Liver (tissue), 9 donors: Measurements from ENCODE around the gene DPM3. TPM values are rescaled to one million over a fixed set of nuclear protein-coding genes. Genes with fewer than 3 reads are reported as not detected.

Source experiments
- DNase-seq: peaks from one replicate; pipeline ENCODE4 v3.0.0-alpha.2; 2017; ENCODE audit warnings: low spot score
- H3K27ac ChIP-seq, 2 donors: one replicate each; pipeline ENCODE4 v1.7.0; 2013; ENCODE audit warnings: inconsistent platforms in 2 of 2, low read length in 2 of 2, control low read depth in 1 of 2, low read depth in 1 of 2, mild to moderate bottlenecking in 1 of 2
- H3K27me3 ChIP-seq, 4 donors: one replicate each; pipeline versions ENCODE4 v1.6.1 to v1.7.0; 2013; ENCODE audit warnings: low read length in 3 of 4, inconsistent platforms in 1 of 4, mild to moderate bottlenecking in 1 of 4, moderate library complexity in 1 of 4; ENCODE audit not compliant: control insufficient read depth in 4 of 4, insufficient read depth in 4 of 4
- H3K36me3 ChIP-seq, 4 donors: one replicate each; pipeline versions ENCODE4 v1.6.1 to v1.7.0; 2013; ENCODE audit warnings: low read length in 3 of 4, mild to moderate bottlenecking in 3 of 4, low read depth in 1 of 4, moderate library complexity in 1 of 4; ENCODE audit not compliant: control insufficient read depth in 4 of 4, insufficient read depth in 3 of 4
- H3K4me1 ChIP-seq, 4 donors: one replicate each; pipeline versions ENCODE4 v1.6.1 to v1.7.0; 2013; ENCODE audit warnings: low read length in 3 of 4, mild to moderate bottlenecking in 3 of 4, moderate library complexity in 1 of 4; ENCODE audit not compliant: control insufficient read depth in 4 of 4, insufficient read depth in 4 of 4
- H3K4me3 ChIP-seq, 3 donors: one replicate each; pipeline versions ENCODE4 v1.6.1 to v1.7.0; 2013; ENCODE audit warnings: low read length in 3 of 3, control low read depth in 1 of 3, low read depth in 1 of 3, mild to moderate bottlenecking in 1 of 3
- H3K9ac ChIP-seq, 2 donors: one replicate each; pipeline ENCODE4 v1.7.0; 2013; ENCODE audit warnings: low read length in 2 of 2, mild to moderate bottlenecking in 2 of 2, moderate library complexity in 2 of 2, control low read depth in 1 of 2, low read depth in 1 of 2
- H3K9me3 ChIP-seq, 4 donors: one replicate each; pipeline versions ENCODE4 v1.6.1 to v1.7.0; 2013; ENCODE audit warnings: low read length in 3 of 4; ENCODE audit not compliant: control insufficient read depth in 4 of 4
- EGR1 ChIP-seq, 2 donors: IDR thresholded peaks; 2 replicates each; pipeline ENCODE4 v1.6.1; 2016 to 2018; ENCODE audit warnings: antibody characterized with exemption in 2 of 2, low read depth in 2 of 2
- FOXA1 ChIP-seq: IDR thresholded peaks from 2 replicates; pipeline ENCODE4 v1.6.1; 2016; ENCODE audit warnings: antibody characterized with exemption
- FOXA2 ChIP-seq: IDR thresholded peaks from 2 replicates; pipeline ENCODE4 v1.6.1; 2016; ENCODE audit warnings: antibody characterized with exemption
- GABPA ChIP-seq, 2 donors: IDR thresholded peaks in 1 of 2; conservative IDR thresholded peaks in 1 of 2; 2 replicates each; pipeline ENCODE4 v1.6.1; 2016; ENCODE audit warnings: antibody characterized with exemption in 2 of 2, mild to moderate bottlenecking in 1 of 2, moderate library complexity in 1 of 2
- HNF4A ChIP-seq, 2 donors: conservative IDR thresholded peaks; 2 replicates each; pipeline ENCODE4 v1.6.1; 2016; ENCODE audit warnings: antibody characterized with exemption in 2 of 2, mild to moderate bottlenecking in 2 of 2
- HNF4G ChIP-seq: IDR thresholded peaks from 2 replicates; pipeline ENCODE4 v1.6.1; 2016; ENCODE audit warnings: antibody characterized with exemption
- JUND ChIP-seq, 2 donors: IDR thresholded peaks; 2 replicates each; pipeline ENCODE4 v1.6.1; 2016; ENCODE audit warnings: antibody characterized with exemption in 2 of 2
- NR2F2 ChIP-seq: IDR thresholded peaks from 2 replicates; pipeline ENCODE4 v1.6.1; 2016; ENCODE audit warnings: antibody characterized with exemption
- RAD21 ChIP-seq, 2 donors: IDR thresholded peaks; 2 replicates each; pipeline ENCODE4 v1.6.1; 2016; ENCODE audit warnings: antibody characterized with exemption in 2 of 2, mild to moderate bottlenecking in 2 of 2
- RXRA ChIP-seq, 2 donors: IDR thresholded peaks; 2 replicates each; pipeline ENCODE4 v1.6.1; 2017 to 2018; ENCODE audit warnings: antibody characterized with exemption in 2 of 2, mild to moderate bottlenecking in 1 of 2
- SP1 ChIP-seq: IDR thresholded peaks from 2 replicates; pipeline ENCODE4 v1.6.1; 2018; ENCODE audit warnings: antibody characterized with exemption, mild to moderate bottlenecking
- TAF1 ChIP-seq: conservative IDR thresholded peaks from 2 replicates; pipeline ENCODE4 v1.6.1; 2016; ENCODE audit warnings: antibody characterized with exemption, mild to moderate bottlenecking
- YY1 ChIP-seq: IDR thresholded peaks from 2 replicates; pipeline ENCODE4 v1.6.1; 2016; ENCODE audit warnings: antibody characterized with exemption, mild to moderate bottlenecking
- WGBS: extraction: QIAGEN DNeasy Blood & Tissue Kit; methylation state at CpG from one replicate; pipeline ENCODE4 v1.1.7; 2013; 5-methylcytosine and 5-hydroxymethylcytosine counted together
- polyA plus RNA-seq, 2 donors: library from polyadenylated mRNA; stranded (reverse) in 1 of 2; unstranded in 1 of 2; fragments of 200-250 nt in 1 of 2; fragments of >200 nt in 1 of 2; fragmentation: Nextera tagmentation in 1 of 2; extraction: Ambion mirVana in 1 of 2; gene quantifications; one replicate each; pipeline versions ENCODE4 v1.2.1 to v1.2.3, GENCODE V29; 2013 to 2015
- total RNA-seq, 2 donors: library from RNA; depleted of rRNA; stranded (reverse); fragments of >200 nt; gene quantifications; one replicate each; pipeline ENCODE4 v1.2.3, GENCODE V29; 2014
- TF ChIP-seq, protein P1 (sequence below): IDR thresholded peaks from 2 replicates; pipeline ENCODE4 v1.6.1; 2016; ENCODE audit warnings: antibody characterized with exemption
- TF ChIP-seq, protein P2 (sequence below): IDR thresholded peaks from 2 replicates; pipeline ENCODE4 v1.6.1; 2016; ENCODE audit warnings: antibody characterized with exemption, mild to moderate bottlenecking
- TF ChIP-seq, protein P3 (sequence below): IDR thresholded peaks from 2 replicates; pipeline ENCODE4 v1.6.1; 2016; ENCODE audit warnings: antibody characterized with exemption
- TF ChIP-seq, protein P4 (sequence below): IDR thresholded peaks from 2 replicates; pipeline ENCODE4 v1.6.1; 2016; ENCODE audit warnings: antibody characterized with exemption
- TF ChIP-seq, protein P5 (sequence below): fragments of 150-350 bp; IDR thresholded peaks from 2 replicates; pipeline ENCODE4 v1.5.1; 2017; ENCODE audit warnings: improper control_type of control experiment, low read depth, low read length; ENCODE audit not compliant: missing input control
- donor health status: healthy.
- donor health status: healthy.
- donor health status: healthy.
- donor health status: healthy.
- donor health status: healthy.

Gene DPM3
- total and polyA plus RNA-seq, 4 donors, result 27.3 to 134 (median 69.1) TPM

DNA sequence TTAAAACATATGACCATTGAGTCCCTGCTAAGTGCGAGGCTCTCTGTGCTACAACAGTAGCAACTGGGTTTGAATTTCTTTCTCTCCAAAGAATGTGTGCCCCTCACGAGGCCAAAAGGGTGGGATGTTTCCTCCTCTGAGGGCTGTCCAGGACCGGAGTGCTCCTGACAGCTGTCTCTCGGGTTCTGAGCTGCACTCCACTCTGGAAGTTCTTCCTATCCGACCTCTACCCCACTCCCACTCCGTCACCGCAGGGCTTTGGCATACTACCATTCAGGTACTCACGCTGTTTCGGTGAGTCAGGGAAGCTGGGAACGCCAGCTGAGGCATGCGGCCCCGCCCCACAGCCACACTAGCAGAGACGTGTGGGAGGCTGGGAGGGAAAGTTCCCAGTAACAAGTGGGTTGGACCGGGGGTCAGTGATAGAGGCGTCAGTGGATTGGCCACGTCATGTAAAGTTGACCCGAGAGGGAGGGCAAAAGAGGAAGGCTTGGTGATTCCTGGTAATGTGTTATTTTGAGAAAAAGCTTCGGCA lies 5.4 kb downstream of the DPM3 start:
- Histone ChIP-seq H3K27me3 (no peaks in the 10 kb centered on the region), H3K9me3 (no peaks in the 10 kb centered on the region), H3K36me3 (peaks cover 8 to 26% (median 17%) of the 10 kb centered on the region in 4 donors), H3K27ac (peak overlapping the region; percentile 99), H3K4me3 (peak overlapping the region; percentile 28 to 65 (median 34)), H3K4me1 (peaks cover 0 to 67% (median 42%) of the 10 kb centered on the region in 4 donors), H3K9ac (peak overlapping the region; percentile 87 to 95)
- 5% methylated on average over 18 of the region's 18 CpGs for WGBS
- TF ChIP-seq, protein P1, sequence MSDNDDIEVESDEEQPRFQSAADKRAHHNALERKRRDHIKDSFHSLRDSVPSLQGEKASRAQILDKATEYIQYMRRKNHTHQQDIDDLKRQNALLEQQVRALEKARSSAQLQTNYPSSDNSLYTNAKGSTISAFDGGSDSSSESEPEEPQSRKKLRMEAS, result peak; percentile 75
- TF ChIP-seq SP1, result peak; percentile 75
- TF ChIP-seq HNF4G, result peak; percentile 11
- no peak for TF ChIP-seq GABPA (IDR thresholded peaks at IDR 0.05 in 1 of 2, conservative IDR thresholded peaks at IDR 0.05 in 1 of 2)
- no peak for TF ChIP-seq FOXA2
- TF ChIP-seq, protein P2, sequence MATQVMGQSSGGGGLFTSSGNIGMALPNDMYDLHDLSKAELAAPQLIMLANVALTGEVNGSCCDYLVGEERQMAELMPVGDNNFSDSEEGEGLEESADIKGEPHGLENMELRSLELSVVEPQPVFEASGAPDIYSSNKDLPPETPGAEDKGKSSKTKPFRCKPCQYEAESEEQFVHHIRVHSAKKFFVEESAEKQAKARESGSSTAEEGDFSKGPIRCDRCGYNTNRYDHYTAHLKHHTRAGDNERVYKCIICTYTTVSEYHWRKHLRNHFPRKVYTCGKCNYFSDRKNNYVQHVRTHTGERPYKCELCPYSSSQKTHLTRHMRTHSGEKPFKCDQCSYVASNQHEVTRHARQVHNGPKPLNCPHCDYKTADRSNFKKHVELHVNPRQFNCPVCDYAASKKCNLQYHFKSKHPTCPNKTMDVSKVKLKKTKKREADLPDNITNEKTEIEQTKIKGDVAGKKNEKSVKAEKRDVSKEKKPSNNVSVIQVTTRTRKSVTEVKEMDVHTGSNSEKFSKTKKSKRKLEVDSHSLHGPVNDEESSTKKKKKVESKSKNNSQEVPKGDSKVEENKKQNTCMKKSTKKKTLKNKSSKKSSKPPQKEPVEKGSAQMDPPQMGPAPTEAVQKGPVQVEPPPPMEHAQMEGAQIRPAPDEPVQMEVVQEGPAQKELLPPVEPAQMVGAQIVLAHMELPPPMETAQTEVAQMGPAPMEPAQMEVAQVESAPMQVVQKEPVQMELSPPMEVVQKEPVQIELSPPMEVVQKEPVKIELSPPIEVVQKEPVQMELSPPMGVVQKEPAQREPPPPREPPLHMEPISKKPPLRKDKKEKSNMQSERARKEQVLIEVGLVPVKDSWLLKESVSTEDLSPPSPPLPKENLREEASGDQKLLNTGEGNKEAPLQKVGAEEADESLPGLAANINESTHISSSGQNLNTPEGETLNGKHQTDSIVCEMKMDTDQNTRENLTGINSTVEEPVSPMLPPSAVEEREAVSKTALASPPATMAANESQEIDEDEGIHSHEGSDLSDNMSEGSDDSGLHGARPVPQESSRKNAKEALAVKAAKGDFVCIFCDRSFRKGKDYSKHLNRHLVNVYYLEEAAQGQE, result peak; percentile 84
- TF ChIP-seq, protein P3, sequence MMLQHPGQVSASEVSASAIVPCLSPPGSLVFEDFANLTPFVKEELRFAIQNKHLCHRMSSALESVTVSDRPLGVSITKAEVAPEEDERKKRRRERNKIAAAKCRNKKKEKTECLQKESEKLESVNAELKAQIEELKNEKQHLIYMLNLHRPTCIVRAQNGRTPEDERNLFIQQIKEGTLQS, result peak; percentile 52
- TF ChIP-seq EGR1 (IDR thresholded peaks at IDR 0.05; ENCODE audit: low read depth in 2 of 2), result peak in 1 of 2 donors; percentile 71
- TF ChIP-seq YY1, result peak; percentile 65
- TF ChIP-seq NR2F2, result peak; percentile 84
- TF ChIP-seq, protein P4, sequence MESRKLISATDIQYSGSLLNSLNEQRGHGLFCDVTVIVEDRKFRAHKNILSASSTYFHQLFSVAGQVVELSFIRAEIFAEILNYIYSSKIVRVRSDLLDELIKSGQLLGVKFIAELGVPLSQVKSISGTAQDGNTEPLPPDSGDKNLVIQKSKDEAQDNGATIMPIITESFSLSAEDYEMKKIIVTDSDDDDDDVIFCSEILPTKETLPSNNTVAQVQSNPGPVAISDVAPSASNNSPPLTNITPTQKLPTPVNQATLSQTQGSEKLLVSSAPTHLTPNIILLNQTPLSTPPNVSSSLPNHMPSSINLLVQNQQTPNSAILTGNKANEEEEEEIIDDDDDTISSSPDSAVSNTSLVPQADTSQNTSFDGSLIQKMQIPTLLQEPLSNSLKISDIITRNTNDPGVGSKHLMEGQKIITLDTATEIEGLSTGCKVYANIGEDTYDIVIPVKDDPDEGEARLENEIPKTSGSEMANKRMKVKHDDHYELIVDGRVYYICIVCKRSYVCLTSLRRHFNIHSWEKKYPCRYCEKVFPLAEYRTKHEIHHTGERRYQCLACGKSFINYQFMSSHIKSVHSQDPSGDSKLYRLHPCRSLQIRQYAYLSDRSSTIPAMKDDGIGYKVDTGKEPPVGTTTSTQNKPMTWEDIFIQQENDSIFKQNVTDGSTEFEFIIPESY, result peak; percentile 74
- peak in 1 of 2 donors; percentile 41 for TF ChIP-seq RAD21 (IDR thresholded peaks at IDR 0.05)
- TF ChIP-seq FOXA1, result no peak
- TF ChIP-seq JUND (IDR thresholded peaks at IDR 0.05), result peak; percentile 41 to 80
- TF ChIP-seq TAF1, result no peak
- peak; percentile 79 to 91 for TF ChIP-seq RXRA (IDR thresholded peaks at IDR 0.05)
- peak; percentile 65 to 83 for TF ChIP-seq HNF4A (conservative IDR thresholded peaks at IDR 0.05)
- TF ChIP-seq, protein P5, sequence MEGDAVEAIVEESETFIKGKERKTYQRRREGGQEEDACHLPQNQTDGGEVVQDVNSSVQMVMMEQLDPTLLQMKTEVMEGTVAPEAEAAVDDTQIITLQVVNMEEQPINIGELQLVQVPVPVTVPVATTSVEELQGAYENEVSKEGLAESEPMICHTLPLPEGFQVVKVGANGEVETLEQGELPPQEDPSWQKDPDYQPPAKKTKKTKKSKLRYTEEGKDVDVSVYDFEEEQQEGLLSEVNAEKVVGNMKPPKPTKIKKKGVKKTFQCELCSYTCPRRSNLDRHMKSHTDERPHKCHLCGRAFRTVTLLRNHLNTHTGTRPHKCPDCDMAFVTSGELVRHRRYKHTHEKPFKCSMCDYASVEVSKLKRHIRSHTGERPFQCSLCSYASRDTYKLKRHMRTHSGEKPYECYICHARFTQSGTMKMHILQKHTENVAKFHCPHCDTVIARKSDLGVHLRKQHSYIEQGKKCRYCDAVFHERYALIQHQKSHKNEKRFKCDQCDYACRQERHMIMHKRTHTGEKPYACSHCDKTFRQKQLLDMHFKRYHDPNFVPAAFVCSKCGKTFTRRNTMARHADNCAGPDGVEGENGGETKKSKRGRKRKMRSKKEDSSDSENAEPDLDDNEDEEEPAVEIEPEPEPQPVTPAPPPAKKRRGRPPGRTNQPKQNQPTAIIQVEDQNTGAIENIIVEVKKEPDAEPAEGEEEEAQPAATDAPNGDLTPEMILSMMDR, result no peak
- DNase-seq, result peak; percentile 75
